ENCODE results near the gene MPRIP.

MPRIP gene

DNA sequence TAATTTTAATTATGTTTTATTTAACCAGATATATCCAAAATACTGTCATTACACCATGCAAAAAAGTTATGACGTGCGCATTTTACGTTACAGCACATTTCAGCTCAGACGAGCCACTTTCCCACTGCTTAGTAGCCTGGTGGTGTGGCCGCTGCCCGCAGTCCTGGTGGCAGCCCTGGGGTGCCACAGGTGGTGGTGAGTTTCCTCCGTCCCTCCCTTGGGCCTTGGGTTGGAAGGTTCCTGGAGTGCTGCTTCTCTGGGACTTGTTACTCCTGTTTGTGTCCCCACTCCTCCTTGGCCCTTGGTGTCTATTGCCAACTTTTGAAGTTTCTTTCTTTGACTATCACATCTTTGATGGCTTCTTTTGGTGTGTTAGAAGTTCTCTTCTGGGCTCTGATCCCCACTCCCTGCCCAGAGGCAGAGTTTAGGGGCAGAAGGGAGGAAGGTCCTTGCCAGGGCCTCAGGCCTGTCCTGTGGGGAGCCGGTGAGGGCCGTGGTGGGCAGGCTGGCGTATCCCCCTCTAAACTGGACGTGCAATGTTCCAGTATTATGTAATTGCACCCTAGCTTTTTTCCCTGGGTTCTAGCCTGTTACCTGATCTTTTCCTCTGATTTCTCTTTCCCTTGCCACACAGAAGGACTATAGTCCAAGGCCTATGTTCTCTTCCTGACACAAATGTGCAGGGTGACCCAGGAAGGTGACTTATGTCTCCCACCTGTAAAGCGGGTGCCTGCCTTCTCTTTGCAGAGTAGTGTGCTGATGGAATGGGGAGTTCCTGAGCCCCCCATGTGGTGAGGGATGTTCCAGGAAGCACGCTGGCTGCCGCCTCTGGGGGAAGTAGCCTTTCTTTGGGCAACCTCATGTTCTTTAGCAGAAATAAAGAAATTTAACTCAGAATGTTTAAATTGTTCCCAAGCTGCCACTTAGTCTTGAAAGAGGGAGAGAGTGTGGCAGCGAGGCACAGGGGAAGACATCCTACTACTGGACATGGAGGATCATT lies 8.4 kb downstream of the MPRIP start:
- no peak for DNase-seq (ENCODE audit: low spot score)

GRCh38 chr17:17051380-17051779 lies 9.1 kb downstream of the MPRIP start:
- no peak for DNase-seq (ENCODE audit: low spot score)

- no peak for DNase-seq (ENCODE audit: low spot score)
Observed at GRCh38 chr17:17051791-17052461, 9.7 kb downstream of the MPRIP start.

DNA sequence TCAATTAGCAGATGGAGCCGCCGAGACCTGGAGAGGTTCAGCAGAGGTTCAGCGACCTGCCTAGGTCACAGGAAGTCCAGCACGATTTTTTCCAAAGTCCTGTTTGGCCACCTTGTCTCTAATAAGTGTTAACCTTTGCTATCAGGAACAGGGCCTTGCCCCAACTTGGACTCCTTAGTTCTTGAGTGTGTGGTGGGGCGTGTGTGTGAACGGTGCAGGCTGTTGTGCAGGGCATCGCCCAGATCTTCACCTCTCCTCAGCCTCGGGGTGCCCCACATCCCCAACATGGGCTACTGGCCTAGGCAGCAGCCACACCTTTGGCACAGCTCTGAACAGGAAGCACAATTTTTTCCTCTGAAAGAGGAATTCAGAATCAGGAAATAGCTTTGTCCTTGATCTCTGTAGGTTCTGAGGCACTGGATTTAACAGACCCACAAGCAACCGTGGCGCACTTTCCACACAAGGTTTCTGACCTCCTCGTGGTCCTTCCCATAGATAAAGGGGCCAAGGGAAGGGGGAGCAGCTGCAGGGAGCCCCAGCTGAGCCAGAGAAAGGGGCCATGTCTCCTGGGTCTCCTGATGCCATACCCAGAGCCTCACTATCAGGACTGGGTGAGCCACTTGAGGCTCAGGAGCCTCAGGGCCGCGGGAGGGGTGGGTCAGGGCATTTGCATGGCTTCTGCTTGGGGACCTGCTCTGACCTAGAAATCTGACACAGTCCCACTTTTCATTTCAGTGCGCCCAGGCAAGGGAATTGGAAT lies 10.4 kb downstream of the MPRIP start:
- no peak for DNase-seq (ENCODE audit: low spot score)

GRCh38 chr17:17053446-17054379 lies 11.5 kb downstream of the MPRIP start:
- DNase-seq (ENCODE audit: low spot score), result no peak

DNA sequence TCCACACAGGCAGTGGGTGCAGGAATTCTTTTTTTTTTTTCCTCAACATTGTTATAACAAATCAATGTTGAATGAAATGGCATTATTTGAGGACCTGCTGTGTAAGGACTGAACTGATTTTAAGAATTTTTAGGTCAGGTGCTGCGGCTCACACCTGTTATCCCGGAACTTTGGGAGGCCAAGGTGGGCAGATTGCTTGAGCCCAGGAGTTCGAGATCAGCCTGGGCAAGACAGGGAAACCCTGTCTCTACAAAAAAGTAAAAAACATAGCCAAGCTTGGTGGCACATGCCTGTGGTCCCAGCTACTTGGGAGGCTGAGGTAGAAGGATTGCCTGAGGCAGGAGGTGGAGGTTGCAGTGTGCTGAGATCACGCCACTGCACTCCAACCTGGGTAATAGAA lies 12.4 kb downstream of the MPRIP start:
- DNase-seq (ENCODE audit: low spot score), result no peak

GRCh38 chr17:17055286-17056155 lies 13.3 kb downstream of the MPRIP start:
- peak; percentile 51 for DNase-seq (ENCODE audit: low spot score)

DNA sequence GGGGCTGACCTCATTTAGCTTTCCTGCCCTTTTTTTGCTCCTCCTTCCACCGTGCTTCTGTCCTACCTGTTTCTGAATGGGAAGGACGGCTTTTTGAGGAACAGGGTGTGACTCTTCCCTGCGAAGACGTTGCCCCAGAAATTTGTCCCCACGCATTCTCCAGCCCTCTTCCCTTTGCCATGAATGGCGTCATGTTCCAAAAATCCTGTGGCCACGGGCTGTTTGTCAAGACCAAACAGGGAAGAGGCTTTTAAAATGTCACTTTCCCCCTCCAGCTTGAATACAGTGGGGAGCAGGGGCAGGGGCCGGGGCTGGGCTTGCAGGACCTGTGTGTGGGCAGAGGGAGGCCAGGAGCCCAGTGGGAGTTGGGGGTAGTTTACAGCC lies 13.9 kb downstream of the MPRIP start:
- DNase-seq (ENCODE audit: low spot score), result no peak

- DNase-seq (ENCODE audit: low spot score), result no peak
Observed at GRCh38 chr17:17057057-17057551, 14.8 kb downstream of the MPRIP start.

DNA sequence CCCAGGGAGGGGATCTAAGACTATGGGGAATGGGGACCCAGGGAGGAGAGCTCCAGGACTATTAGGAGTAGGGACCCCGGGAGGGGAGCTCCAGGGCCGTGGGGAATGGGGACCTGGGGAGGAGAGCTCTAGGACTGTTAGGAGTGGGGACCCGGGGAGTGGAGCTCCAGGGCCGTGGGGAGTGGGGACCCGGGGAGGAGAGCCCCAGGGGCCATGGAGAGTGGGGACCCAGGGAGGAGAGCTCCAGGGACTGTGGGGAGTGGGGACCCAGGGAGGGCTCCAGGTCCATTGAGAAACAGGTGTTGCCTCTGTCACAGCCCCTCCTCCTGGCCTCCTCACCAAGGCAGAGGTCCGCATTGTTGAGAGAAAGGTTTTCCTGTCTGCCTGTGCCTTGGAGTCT lies 16.0 kb downstream of the MPRIP start:
- DNase-seq (ENCODE audit: low spot score), result no peak

DNA sequence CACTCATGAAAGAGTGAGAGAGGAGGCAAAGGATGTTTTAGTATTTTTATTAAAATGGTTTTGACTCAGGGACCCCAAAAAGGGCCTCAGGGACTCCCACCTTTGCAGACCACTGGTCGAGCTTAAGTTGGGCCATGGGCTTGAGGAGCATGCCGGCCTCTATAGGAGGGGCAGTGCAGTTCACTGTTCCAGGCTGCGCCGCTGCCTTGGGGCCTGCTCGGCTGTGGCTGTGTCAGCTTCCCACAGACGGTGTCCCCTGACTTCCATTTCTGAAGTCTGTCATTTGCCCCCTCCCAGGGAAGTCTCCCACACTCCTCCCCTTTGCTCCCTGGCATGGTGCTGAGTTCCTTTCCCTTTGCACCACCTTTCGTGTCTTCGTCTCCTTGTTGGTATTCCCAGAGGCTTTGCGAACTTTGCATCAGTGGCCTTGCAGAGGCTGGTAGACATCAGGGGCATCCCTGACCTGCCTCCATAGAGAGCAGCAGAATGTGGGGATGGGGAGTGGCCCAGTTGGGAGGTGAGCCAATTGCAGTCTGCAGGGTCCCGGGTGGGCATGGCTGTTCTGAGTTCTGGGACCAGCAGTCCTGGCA lies 17.1 kb downstream of the MPRIP start:
- DNase-seq (ENCODE audit: low spot score), result no peak

DNA sequence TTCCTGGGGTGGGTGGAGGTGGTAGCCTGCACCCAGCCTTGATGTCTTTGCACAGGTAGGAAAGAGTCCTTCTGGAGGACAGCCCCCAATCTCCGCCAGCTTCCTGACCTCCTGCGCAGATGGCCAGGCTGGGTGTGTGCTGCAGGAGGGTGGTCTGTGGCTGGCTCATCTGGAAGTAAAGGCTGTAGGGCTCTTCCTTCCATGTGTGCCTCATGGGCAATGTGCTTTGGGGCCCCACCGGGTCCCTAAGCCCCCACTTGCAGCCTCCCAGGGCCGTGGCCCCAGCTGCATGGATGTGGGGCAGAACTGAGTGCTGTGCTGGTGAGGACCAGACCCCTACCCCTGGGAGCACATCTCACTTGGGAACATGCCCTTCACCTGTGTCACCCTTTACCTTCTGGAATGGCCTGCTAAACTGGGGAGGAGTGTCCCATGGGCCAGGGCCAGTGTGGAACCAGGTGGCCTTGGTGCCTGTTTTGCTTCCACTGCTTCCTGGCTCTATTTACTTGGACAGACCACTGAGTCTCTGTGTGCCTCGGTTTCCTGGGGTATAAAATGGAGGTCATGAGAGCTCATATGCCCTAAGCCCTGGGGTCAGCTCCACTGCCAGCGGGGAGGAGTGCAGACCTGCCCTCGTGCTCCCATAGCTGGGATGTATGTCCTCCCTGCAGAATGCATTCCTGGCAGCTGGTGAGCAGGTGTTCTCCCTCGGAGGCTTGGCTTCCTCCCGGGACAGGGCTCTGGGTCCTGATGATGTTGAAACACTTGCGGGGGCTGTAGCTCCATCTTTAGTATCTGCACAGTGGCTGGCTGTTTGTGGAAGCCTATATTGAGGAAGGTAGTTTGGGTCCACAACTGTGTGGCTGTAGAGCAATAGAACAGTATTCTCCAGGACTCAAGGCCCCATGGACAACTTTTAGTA lies 18.0 kb downstream of the MPRIP start:
- no peak for DNase-seq (ENCODE audit: low spot score)

DNA sequence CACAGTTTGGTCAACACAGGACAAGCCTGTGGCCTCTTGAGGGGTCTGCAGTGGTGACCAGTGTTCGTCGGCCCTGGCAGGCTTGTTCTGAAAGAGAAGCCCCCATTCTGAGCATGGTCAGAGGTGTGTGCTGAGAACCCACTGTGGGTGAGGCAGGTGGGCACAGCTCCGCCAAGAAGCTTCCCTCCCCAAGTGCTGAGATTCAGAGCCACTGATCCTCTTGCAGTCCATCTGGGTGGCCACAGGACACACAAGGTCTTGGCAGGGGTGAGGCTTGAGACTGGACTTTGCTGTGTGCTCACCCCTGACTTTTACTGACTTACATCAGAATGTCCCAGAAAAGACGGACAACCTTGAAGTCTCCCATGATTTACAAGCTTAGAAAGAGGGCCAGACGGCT lies 18.7 kb downstream of the MPRIP start:
- no peak for DNase-seq (ENCODE audit: low spot score)

DNA sequence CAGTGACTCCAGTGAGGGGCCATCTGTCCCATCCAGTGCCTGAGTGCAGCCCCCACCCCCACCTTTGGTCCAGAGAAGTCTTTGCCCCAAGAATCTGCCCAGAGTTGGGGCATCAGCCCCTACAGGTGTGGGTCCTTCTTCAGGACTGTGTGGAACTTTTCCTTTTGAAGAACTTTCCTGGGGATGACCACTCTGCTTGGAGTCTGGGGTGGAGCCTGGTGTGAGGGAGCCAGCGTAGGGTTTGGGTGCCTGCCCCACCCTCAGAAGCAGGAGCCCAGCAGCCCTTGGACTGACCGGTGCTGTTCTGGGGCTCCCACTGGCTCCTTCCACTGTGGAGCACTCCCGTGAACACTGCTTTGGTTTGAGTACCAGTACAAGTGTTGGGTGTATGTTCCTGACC lies 19.3 kb downstream of the MPRIP start:
- DNase-seq (ENCODE audit: low spot score), result no peak

DNA sequence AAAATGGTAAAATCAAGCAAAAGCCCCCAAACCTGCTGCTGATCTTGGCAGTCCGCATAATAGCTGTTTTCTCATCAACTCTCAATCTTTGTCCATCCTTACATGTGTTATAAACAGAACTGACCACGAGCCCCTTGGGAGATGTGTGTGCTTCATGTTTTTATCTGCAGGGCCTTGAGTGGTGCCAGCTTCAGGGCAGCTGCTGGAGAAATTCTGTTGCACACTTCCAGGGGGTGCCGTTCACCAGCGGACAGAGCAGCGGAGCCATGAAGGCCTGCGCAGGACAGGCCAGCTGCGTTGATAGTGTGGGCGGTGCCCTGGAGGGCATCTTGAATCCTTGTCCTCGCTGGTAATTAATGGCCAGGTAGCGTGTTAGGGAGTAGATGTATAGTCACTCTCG lies 20.1 kb downstream of the MPRIP start:
- DNase-seq (ENCODE audit: low spot score), result no peak

DNA sequence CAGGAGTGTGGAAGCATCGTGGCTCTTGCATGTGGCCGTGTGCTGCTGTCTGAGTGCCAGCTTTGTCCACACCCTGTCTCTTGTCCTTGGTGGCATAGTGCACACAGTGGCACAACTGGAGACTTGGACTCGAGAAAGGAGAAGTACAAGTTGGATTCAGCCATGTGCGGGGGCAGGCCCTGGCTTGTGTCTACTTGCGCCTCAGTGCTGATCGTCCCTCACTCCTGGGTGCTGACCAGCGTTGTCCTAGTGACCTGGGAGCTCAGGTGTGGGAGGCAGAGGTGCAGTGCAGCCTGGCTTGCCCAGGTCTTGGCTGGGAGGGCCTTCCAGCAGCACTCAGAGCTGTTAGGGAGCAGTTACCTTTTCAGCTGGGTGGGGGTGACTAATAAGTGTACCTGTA lies 20.6 kb downstream of the MPRIP start:
- no peak for DNase-seq (ENCODE audit: low spot score)

- DNase-seq (ENCODE audit: low spot score), result no peak
Observed at GRCh38 chr17:17063546-17064122, 21.4 kb downstream of the MPRIP start.

DNA sequence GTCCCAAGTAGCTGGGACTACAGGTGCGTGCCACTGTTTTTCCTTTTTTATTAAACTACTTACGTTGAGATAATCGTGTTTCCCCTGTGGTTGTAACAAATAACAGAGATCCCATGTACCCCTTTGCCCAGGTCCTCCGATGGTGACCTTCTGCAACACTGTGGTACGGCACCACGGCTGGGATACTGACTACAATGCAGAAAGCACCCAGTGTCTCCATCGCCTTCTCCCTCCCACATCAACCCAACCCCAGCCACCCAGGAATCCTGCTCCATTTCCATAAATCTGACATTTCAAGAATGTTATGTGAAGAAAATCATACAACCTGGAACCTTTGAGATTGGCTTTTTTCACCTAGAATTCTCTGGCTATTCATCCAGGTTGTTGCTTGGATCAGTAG lies 22.1 kb downstream of the MPRIP start:
- no peak for DNase-seq (ENCODE audit: low spot score)
